ENCODE measurements around the gene ACO1. TPM values are rescaled to one million over a fixed set of nuclear protein-coding genes. Genes with fewer than 3 reads are reported as not detected.

The ACO1 gene
- polyA plus RNA-seq, 3 donors: 2.9 to 12.5 (median 10.5) TPM

DNA sequence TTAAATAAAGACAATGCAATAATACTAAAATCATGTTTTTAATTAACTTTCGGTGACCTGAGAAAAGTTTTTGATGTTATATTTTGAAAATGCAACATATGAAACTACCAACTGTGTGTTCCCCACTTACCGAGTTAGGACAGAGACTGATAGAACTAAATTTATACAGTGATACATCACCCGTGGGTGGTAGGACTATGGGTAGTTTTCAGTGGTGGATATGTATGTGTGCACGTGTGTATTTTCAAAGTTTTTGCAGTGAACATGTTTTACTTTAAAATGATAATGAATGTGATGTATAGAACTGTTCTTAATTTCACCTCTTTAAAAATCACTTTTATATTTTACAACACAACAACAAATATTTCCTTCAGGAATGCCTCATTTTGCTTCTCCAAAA lies 25.0 kb upstream of the ACO1 start:
- Mint-ChIP-seq H3K4me3 (no peak overlapping the region), H3K27ac (no peak overlapping the region), H3K9me3 (no peaks in the 10 kb centered on the region), H3K27me3 (ENCODE audit: low read depth in 3 of 3) (peaks cover 5 to 10% (median 7%) of the 10 kb centered on the region in 3 donors), H3K4me1 (no peaks in the 10 kb centered on the region), H3K36me3 (no peaks in the 10 kb centered on the region)
- no peak overlapping the region for H2AFZ ChIP-seq (ENCODE audit: insufficient read depth, low read depth, low read length, poor library complexity, severe bottlenecking)
- H3K27ac ChIP-seq (ENCODE audit: low read depth in 1 of 2, low read length in 2 of 2): no peak overlapping the region
- no peak for DNase-seq
- H3K4me3 ChIP-seq (replicated peaks in 1 of 3; ENCODE audit: low read depth in 2 of 3, low read length in 3 of 3): no peak overlapping the region
- H3K79me2 ChIP-seq (ENCODE audit: insufficient read depth, low read length): no peaks in the 10 kb centered on the region
- peaks cover 0 to 2% of the 10 kb centered on the region in 2 donors for H3K27me3 ChIP-seq (ENCODE audit: control insufficient read depth in 2 of 2, insufficient read depth in 2 of 2, low read length in 2 of 2)
- no peaks in the 10 kb centered on the region for H3K36me3 ChIP-seq (replicated peaks in 1 of 2; ENCODE audit: control insufficient read depth in 1 of 2, insufficient read depth in 2 of 2, low read length in 2 of 2)
- TF ChIP-seq, protein P1, sequence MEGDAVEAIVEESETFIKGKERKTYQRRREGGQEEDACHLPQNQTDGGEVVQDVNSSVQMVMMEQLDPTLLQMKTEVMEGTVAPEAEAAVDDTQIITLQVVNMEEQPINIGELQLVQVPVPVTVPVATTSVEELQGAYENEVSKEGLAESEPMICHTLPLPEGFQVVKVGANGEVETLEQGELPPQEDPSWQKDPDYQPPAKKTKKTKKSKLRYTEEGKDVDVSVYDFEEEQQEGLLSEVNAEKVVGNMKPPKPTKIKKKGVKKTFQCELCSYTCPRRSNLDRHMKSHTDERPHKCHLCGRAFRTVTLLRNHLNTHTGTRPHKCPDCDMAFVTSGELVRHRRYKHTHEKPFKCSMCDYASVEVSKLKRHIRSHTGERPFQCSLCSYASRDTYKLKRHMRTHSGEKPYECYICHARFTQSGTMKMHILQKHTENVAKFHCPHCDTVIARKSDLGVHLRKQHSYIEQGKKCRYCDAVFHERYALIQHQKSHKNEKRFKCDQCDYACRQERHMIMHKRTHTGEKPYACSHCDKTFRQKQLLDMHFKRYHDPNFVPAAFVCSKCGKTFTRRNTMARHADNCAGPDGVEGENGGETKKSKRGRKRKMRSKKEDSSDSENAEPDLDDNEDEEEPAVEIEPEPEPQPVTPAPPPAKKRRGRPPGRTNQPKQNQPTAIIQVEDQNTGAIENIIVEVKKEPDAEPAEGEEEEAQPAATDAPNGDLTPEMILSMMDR (IDR thresholded peaks at IDR 0.05): no peak
- H3K4me1 ChIP-seq (ENCODE audit: control insufficient read depth in 1 of 2, insufficient read depth in 2 of 2, low read length in 2 of 2): no peaks in the 10 kb centered on the region
- no peaks in the 10 kb centered on the region for H3K9me3 ChIP-seq (replicated peaks in 1 of 2; ENCODE audit: control insufficient read depth in 1 of 2, insufficient read depth in 1 of 2, low read length in 2 of 2)
- no CpG with 5 or more reads among the region's 4 CpGs for WGBS (ENCODE audit: insufficient coverage)
- H3K4me2 ChIP-seq (replicated peaks; ENCODE audit: extremely low read depth, low read length, poor library complexity, severe bottlenecking): no peak overlapping the region
- intact Hi-C loops (cut with micrococcal nuclease): no loop called here
- H3K9ac ChIP-seq (ENCODE audit: insufficient read depth, low read length, poor library complexity, severe bottlenecking): no peak overlapping the region
- H4K20me1 ChIP-seq (ENCODE audit: insufficient read depth, low read length): no peaks in the 10 kb centered on the region

DNA sequence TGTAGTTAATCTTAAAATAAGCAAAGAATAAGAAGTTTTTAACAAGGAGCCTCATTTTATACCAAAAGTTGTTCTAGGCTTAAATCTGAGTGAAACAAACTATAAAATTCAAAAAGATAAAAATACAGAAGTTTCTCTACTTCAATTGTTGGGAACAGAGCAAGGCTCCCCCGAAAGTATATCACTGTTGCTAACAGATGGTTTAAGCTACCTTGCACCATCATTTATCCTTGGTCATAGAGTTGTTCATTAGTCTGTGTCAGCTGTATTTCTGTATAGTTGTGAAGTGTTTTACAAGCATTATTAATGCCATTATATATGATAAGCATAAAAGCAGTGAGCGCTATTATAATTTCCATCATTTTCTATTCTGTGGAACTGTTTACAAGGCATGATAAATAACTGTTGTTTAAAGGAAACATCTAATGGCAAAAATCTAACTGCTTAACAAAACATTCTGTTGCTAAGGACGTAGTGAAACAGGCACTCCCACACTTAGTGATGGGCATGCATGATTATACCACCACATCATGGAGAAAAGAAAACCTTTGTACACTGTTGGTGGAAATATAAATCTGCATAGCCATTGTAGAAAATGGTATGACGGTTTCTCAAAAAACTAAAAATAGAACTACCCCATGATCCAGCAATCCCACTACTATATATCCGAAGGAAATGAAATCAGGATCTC lies 23.3 kb upstream of the ACO1 start:
- Histone ChIP-seq H2AFZ (ENCODE audit: insufficient read depth, low read depth, low read length, poor library complexity, severe bottlenecking) (no peak overlapping the region), H3K79me2 (ENCODE audit: insufficient read depth, low read length) (no peaks in the 10 kb centered on the region), H3K4me2 (replicated peaks; ENCODE audit: extremely low read depth, low read length, poor library complexity, severe bottlenecking) (no peak overlapping the region), H3K4me1 (ENCODE audit: control insufficient read depth in 1 of 2, insufficient read depth in 2 of 2, low read length in 2 of 2) (no peaks in the 10 kb centered on the region), H3K9ac (ENCODE audit: insufficient read depth, low read length, poor library complexity, severe bottlenecking) (no peak overlapping the region), H3K4me3 (replicated peaks in 1 of 3; ENCODE audit: low read depth in 2 of 3, low read length in 3 of 3) (no peak overlapping the region), H3K27me3 (ENCODE audit: control insufficient read depth in 2 of 2, insufficient read depth in 2 of 2, low read length in 2 of 2) (peaks cover 0 to 2% of the 10 kb centered on the region in 2 donors), H4K20me1 (ENCODE audit: insufficient read depth, low read length) (no peaks in the 10 kb centered on the region), H3K27ac (ENCODE audit: low read depth in 1 of 2, low read length in 2 of 2) (no peak overlapping the region), H3K9me3 (replicated peaks in 1 of 2; ENCODE audit: control insufficient read depth in 1 of 2, insufficient read depth in 1 of 2, low read length in 2 of 2) (no peaks in the 10 kb centered on the region), H3K36me3 (replicated peaks in 1 of 2; ENCODE audit: control insufficient read depth in 1 of 2, insufficient read depth in 2 of 2, low read length in 2 of 2) (no peaks in the 10 kb centered on the region)
- Mint-ChIP-seq H3K27me3 (ENCODE audit: low read depth in 3 of 3) (peaks cover 0 to 10% (median 10%) of the 10 kb centered on the region in 3 donors), H3K36me3 (no peaks in the 10 kb centered on the region), H3K4me3 (no peak overlapping the region), H3K4me1 (no peaks in the 10 kb centered on the region), H3K9me3 (no peaks in the 10 kb centered on the region), H3K27ac (no peak overlapping the region)
- TF ChIP-seq, protein P1 (IDR thresholded peaks at IDR 0.05): no peak
- WGBS (ENCODE audit: insufficient coverage): no CpG with 5 or more reads among the region's 5 CpGs
- intact Hi-C loops (cut with micrococcal nuclease): no loop called here
- DNase-seq: no peak

Measured in CD14-positive monocyte (primary cell).